RWPE1 (cell line): ENCODE data around the gene SEMA5B.

Experiments used
- CTCF ChIA-PET: fragments of 350-600 bp; sonication (Branson Sonifier 250); formaldehyde crosslinking; extraction: SDS; loops from one replicate; lab custom pipeline; 2021; lab: Yijun Ruan, JAX
- POLR2A ChIA-PET: fragments of 400-600 bp; formaldehyde crosslinking; extraction: SDS; loops from one replicate; lab custom pipeline; 2020; ENCODE audit warnings: antibody characterized with exemption; ENCODE audit not compliant: low non-redundant PET; lab: Yijun Ruan, JAX
- DNase-seq: peaks from one replicate; pipeline ENCODE4 v3.0.0; 2012; ENCODE audit warnings: low spot score
- H3K27ac ChIP-seq: fragments of 450-650 bp; 2 replicates; pipeline ENCODE4 v1.5.1; 2017
- TF ChIP-seq, protein P1 (sequence below): fragments of 450-650 bp; conservative IDR thresholded peaks from 2 replicates; pipeline ENCODE4 v1.5.1; 2017; ENCODE audit warnings: low read depth, mild to moderate bottlenecking

SEMA5B gene

DNA sequence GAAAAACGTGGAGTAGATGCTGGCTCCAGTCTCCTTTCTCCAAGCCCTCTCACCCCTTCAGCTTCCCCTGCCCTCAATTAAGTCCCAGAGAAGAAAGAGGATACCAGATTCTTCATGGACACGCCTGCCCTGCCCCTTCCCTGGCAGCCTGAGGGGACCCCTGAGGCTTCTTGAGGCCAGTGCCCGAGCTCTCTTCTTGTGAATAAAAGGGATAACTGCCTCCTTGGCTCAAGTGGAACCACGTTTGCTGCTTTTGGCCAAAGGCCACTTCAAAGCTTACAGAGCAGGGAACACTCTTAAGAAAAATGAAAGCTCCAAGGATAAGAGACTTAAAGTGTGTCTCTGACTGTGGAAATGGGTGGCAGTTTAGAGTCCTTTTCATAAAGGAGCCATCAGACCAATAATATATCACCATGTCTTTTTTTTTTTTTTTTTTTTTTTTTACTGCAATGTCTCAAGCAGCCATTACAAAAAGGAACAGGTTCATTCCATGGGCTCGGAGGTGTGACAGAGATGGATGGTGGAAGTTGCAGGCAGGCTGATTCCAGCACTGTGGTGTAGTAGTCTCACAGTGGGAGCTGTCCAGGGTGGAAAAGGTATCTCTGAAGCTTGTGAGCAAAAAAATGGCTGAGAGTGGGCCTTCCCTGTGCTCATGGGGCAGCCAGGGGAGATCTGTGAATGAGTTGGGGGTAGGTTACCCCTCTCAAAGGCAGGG, 108.8 kb downstream of the SEMA5B start:
- TF ChIP-seq, protein P1, sequence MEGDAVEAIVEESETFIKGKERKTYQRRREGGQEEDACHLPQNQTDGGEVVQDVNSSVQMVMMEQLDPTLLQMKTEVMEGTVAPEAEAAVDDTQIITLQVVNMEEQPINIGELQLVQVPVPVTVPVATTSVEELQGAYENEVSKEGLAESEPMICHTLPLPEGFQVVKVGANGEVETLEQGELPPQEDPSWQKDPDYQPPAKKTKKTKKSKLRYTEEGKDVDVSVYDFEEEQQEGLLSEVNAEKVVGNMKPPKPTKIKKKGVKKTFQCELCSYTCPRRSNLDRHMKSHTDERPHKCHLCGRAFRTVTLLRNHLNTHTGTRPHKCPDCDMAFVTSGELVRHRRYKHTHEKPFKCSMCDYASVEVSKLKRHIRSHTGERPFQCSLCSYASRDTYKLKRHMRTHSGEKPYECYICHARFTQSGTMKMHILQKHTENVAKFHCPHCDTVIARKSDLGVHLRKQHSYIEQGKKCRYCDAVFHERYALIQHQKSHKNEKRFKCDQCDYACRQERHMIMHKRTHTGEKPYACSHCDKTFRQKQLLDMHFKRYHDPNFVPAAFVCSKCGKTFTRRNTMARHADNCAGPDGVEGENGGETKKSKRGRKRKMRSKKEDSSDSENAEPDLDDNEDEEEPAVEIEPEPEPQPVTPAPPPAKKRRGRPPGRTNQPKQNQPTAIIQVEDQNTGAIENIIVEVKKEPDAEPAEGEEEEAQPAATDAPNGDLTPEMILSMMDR: no peak
- ChIA-PET CTCF (interaction anchor here (0.6 to 0.9 kb wide), 3 partner anchors 90 to 1849 kb away, joined by 3 read pairs; no protein-coding TSS in a partner anchor), POLR2A (no interaction called here)
- no peak overlapping the region for H3K27ac ChIP-seq
- DNase-seq: no peak

DNA sequence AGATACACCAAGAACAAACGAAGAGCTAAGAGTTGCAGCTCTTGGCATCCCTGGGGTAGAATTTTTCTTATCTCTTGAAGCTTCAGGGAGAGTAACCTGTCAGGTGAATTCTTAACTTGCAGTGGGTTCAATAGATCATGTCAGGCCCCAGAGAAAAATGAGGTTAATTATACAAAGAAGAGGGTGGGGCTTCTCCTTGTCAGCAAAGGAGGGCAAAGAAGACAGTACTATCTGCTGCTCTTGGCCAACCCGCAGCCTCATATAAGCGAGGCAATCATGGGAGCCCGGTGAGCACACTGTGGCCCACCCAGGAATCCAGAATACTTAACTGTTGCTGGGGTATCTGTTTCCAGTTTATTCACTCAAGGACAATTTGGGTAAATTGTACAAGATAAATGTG, 110.2 kb downstream of the SEMA5B start:
- ChIA-PET POLR2A (no interaction called here), CTCF (no interaction called here)
- no peak overlapping the region for H3K27ac ChIP-seq
- DNase-seq: no peak
- TF ChIP-seq, protein P1: no peak

DNA sequence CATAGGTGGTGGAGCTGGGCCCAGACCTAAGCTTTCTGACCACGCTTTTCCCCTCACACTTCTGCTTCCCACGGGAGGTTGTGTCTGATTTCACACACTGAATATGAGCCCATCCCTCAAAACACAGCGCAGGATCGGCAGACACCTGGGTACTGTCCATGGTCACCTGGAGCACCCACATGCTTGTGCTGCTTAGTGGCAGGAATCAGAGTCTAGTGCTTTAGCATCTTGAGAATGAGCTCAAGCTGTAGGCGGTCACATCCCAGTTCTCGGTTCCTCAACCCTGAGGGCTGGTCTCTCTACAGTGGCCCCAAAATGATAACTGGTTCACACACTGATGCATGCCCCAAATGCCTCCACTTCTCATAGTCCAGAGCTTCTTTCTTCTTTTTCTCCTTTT, 111.0 kb downstream of the SEMA5B start:
- TF ChIP-seq, protein P1: no peak
- ChIA-PET CTCF (interaction anchor here (0.6 kb wide), 1 partner anchor 391 kb away, joined by 4 read pairs; no protein-coding TSS in a partner anchor), POLR2A (no interaction called here)
- no peak overlapping the region for H3K27ac ChIP-seq
- no peak for DNase-seq

DNA sequence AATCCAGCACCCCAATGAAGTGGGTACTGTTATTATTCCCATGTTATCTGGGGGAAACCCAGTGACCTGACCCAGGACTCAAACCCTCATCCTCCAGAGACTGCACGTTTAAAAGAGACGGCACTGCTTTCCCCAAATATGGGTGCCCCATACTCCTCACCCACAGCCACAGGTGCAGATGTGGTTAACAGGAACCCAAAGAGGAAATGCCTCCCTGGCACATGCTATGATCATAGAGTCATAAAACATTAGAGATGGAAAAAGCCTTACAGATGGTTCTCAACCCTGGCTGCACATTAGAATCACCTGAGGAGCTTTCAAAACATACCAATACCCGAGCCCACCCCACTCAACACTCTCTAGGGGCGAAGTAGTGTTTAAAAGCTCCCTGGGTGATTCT, 111.5 kb downstream of the SEMA5B start:
- TF ChIP-seq, protein P1: no peak
- H3K27ac ChIP-seq: no peak overlapping the region
- DNase-seq: no peak
- ChIA-PET CTCF (interaction anchor here (0.6 kb wide), 1 partner anchor 391 kb away, joined by 4 read pairs; no protein-coding TSS in a partner anchor), POLR2A (no interaction called here)

DNA sequence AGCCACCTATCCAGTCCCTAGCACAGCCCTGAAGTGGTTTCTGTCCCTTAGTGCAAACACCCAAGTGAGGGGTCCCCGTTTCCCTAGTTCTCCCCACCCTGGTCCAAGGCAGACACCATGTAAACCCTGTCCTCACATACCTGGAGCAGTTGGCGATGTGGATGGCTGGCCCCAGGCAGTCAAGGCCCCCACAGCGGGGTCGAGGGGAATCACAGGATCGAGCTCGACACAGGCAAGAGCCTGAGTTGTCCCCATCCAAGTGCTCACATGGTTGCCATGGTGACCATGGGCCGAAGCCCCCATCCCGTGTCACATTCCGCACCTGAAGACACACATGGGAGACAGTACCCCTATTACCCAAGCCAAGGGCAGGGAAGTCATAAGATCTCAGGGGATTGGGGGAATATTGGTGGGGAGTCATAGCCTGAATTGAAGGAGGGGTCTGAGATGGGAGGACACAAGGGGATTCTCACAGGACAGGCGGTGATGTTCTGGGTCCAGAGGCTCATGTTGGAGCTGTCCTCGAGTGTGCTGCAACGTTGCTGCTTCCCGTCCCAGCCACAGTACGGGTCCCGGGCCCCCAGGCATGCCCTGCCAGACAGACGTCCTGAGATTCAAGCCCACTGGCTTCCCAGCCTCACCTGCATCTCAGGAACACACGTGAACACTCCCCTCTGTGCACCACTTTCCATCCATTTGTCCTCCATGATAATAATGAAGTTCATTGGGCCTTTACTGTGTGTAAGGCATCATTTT, 112.1 kb downstream of the SEMA5B start:
- ChIA-PET POLR2A (no interaction called here), CTCF (no interaction called here)
- DNase-seq: no peak
- TF ChIP-seq, protein P1: no peak
- H3K27ac ChIP-seq: no peak overlapping the region

DNA sequence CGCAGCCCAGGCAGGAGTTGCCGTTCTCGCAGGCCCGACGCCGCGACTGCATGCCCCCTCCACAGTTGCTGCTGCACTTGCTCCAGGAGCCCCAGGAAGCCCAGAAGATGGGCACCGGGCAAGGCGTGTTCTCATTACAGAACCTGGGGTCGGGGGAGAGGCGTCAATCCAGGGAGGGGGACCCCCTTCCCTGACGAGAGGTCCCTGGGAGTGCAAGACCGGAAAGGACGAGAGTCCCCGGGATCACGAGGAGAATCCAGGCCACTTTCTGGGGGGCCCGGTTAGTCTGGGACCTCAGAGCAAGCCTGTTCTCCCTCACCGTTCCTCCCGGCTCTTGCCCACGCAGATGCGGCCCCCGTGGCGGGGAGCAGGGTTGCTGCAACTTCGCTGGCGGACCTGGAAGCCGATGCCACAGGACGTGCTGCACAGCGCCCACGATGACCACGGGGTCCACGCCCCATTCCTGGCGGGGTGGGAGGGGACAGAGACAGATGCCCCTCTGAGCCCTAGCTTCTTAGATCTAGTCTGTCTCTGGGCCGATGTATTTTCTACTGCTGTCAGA, 113.9 kb downstream of the SEMA5B start:
- ChIA-PET POLR2A (no interaction called here), CTCF (interaction anchor here (0.6 kb wide), 1 partner anchor 129 kb away, joined by 4 read pairs; no protein-coding TSS in a partner anchor)
- no peak for DNase-seq

More for the DNA sequence above, 113.9 kb downstream of the SEMA5B start:
- H3K27ac ChIP-seq: no peak overlapping the region
- TF ChIP-seq, protein P1: no peak
